GM12878 (cell line): ENCODE data around the gene CRYBB2. TPM values are rescaled to one million over a fixed set of nuclear protein-coding genes. Genes with fewer than 3 reads are reported as not detected.

Source experiments
- ATAC-seq: fragments of 200-7000 bp; cut with Tn5 transposase; 3 replicates; pipeline ENCODE4 v1.9.1; 2020; ENCODE audit warnings: mild to moderate bottlenecking, moderate library complexity
- BruUV-seq: library from RNA; stranded (reverse); fragments of 400-500 nt; replicated peaks from 2 replicates; lab custom pipeline; 2021; lab: Mats Ljungman, UMichigan
- CTCF ChIA-PET: fragments of 300-600 bp; sonication (Branson Sonifier 250); formaldehyde crosslinking; extraction: SDS; loops from one replicate; lab custom pipeline; 2021; ENCODE audit warnings: inconsistent platforms; lab: Yijun Ruan, JAX
- POLR2A ChIA-PET: fragments of 350-600 bp; formaldehyde crosslinking; extraction: SDS; loops from one replicate; lab custom pipeline; 2021; ENCODE audit warnings: inconsistent platforms; lab: Charles Lee
- RAD21 ChIA-PET: fragments of 300-600 bp; sonication (Branson Sonifier 250); formaldehyde crosslinking; loops from one replicate; lab custom pipeline; 2023; ENCODE audit warnings: antibody characterized with exemption; ENCODE audit not compliant: unreplicated experiment; lab: Charles Lee
- SMC1A ChIA-PET: fragments of 300-600 bp; sonication (Branson Sonifier 250); formaldehyde crosslinking; loops from one replicate; lab custom pipeline; 2023; ENCODE audit not compliant: unreplicated experiment, uncharacterized antibody; lab: Charles Lee
- DNase-seq: peaks from one replicate; pipeline ENCODE4 v3.0.0-alpha.2; 2011; ENCODE audit warnings: low read depth, low spot score
- FAIRE-seq: peaks from 3 replicates; lab custom pipeline; 2011; peaks lifted over from hg19 to GRCh38; lab: Jason Lieb, UNC
- H2AFZ ChIP-seq: 2 replicates; pipeline ENCODE4 v1.6.0; 2011; ENCODE audit warnings: low read depth, low read length, control low read depth; ENCODE audit not compliant: control insufficient read depth
- H3K27ac ChIP-seq: 2 replicates; pipeline ENCODE4 v1.5.1; 2011; ENCODE audit warnings: control low read depth; ENCODE audit not compliant: control insufficient read depth, insufficient read depth
- H3K27me3 ChIP-seq, 2 experiments: replicated peaks in 1 of 2; 2 replicates each; pipeline versions ENCODE4 v1.6.0 to v1.6.1; 2011; ENCODE audit warnings: low read length in 1 of 2; ENCODE audit not compliant: control insufficient read depth in 2 of 2, insufficient read depth in 2 of 2
- H3K36me3 ChIP-seq, 2 experiments: 2 replicates each; pipeline ENCODE4 v1.5.1; 2011; ENCODE audit warnings: low read length in 1 of 2; ENCODE audit not compliant: control insufficient read depth in 2 of 2, insufficient read depth in 2 of 2
- H3K4me1 ChIP-seq: 2 replicates; pipeline ENCODE4 v1.6.1; 2011; ENCODE audit warnings: mild to moderate bottlenecking, low read length, moderate library complexity, mixed read lengths; ENCODE audit not compliant: control insufficient read depth, insufficient read depth
- H3K4me2 ChIP-seq: 2 replicates; pipeline ENCODE4 v1.6.0; 2011; ENCODE audit warnings: control low read depth; ENCODE audit not compliant: control insufficient read depth, insufficient read depth
- H3K4me3 ChIP-seq: fragments of 200-600 bp; sonication (generic); 2 replicates; pipeline ENCODE4 v1.5.1; 2016
- H3K79me2 ChIP-seq: 2 replicates; pipeline ENCODE4 v1.6.0; 2011; ENCODE audit warnings: low read length; ENCODE audit not compliant: control insufficient read depth, insufficient read depth
- H3K9ac ChIP-seq: 2 replicates; pipeline ENCODE4 v1.8.0; 2011; ENCODE audit warnings: low read length, control low read depth, mixed read lengths; ENCODE audit not compliant: control insufficient read depth, insufficient read depth
- H3K9me3 ChIP-seq: replicated peaks from 3 replicates; pipeline ENCODE4 v1.5.1; 2011; ENCODE audit warnings: mild to moderate bottlenecking, low read length; ENCODE audit not compliant: control insufficient read depth, insufficient read depth
- H4K20me1 ChIP-seq: 2 replicates; pipeline ENCODE4 v1.6.0; 2011; ENCODE audit not compliant: control insufficient read depth, insufficient read depth
- MYC ChIP-seq: IDR thresholded peaks from 2 replicates; pipeline ENCODE4 v1.6.1; 2011; ENCODE audit warnings: mild to moderate bottlenecking, low read length, moderate library complexity, inconsistent platforms; ENCODE audit not compliant: insufficient read depth, insufficient replicate concordance, insufficient read length, severe bottlenecking
- POLR2AphosphoS2 ChIP-seq: IDR thresholded peaks from 2 replicates; pipeline ENCODE4 v1.6.1; 2011; ENCODE audit warnings: low read depth, mild to moderate bottlenecking, low read length, improper control_type of control experiment, moderate library complexity
- RAD21 ChIP-seq: IDR thresholded peaks from 2 replicates; pipeline ENCODE4 v1.6.1; 2011; ENCODE audit warnings: mild to moderate bottlenecking, low read depth, low read length, moderate library complexity; ENCODE audit not compliant: insufficient read depth
- RB1 ChIP-seq: fragments of 450-650 bp; formaldehyde crosslinking; IDR thresholded peaks from 2 replicates; pipeline ENCODE4 v1.6.1; 2017; ENCODE audit warnings: mild to moderate bottlenecking, borderline replicate concordance
- SP1 ChIP-seq: IDR thresholded peaks from one replicate; pipeline ENCODE4 v1.6.1; 2011; ENCODE audit warnings: low read depth, low read length
- YY1 ChIP-seq: IDR thresholded peaks from 2 replicates; pipeline ENCODE4 v1.6.1; 2011; ENCODE audit warnings: low read depth, mild to moderate bottlenecking, low read length
- WGBS: methylation state at CpG from one replicate; pipeline ENCODE4 v1.1.6; 2016; ENCODE audit warnings: low lambda C conversion rate; ENCODE audit not compliant: insufficient replicate concordance, insufficient coverage; ENCODE audit errors: missing lambda C conversion rate; 5-methylcytosine and 5-hydroxymethylcytosine counted together
- in situ Hi-C: fragments of 300-500 bp; cut with MboI; formaldehyde crosslinking; loops from 9 replicates; pipeline ENCODE4 v1.14.3; 2018; ENCODE audit warnings: mixed read lengths
- intact Hi-C: fragments of 100-400 bp; cut with micrococcal nuclease; formaldehyde crosslinking; loops from one replicate; pipeline ENCODE4 v1.14.2; 2022; ENCODE audit not compliant: unreplicated experiment
- polyA plus RNA-seq, 11 experiments: library from polyadenylated mRNA; depleted of rRNA in 4 of 11; unstranded in 6 of 11; stranded (reverse) in 5 of 11; fragments of >200 nt; fragmentation: Nextera tagmentation in 4 of 11; fragmentation: Illumina TruSeq in 1 of 11; extraction: Ambion mirVana in 4 of 11; extraction: Trizol in 1 of 11; gene quantifications; 1 replicate in 1 of 11; 2 replicates in 10 of 11; pipeline versions ENCODE4 v1.2.1 to v1.2.3, GENCODE V29; 2011 to 2016; ENCODE audit warnings: inconsistent platforms in 2 of 11, missing spikeins in 2 of 11, low read depth in 1 of 11
- total RNA-seq, 4 experiments: library from RNA; depleted of rRNA in 3 of 4; stranded (reverse); fragments of >200 nt in 3 of 4; fragmentation: Illumina TruSeq in 1 of 4; extraction: Trizol in 1 of 4; gene quantifications; 2 replicates each; pipeline versions ENCODE4 v1.2.1 to v1.2.3, GENCODE V29; 2013 to 2021
- TF ChIP-seq, protein P1 (sequence below): IDR thresholded peaks from 2 replicates; pipeline ENCODE4 v1.6.1; 2012; ENCODE audit warnings: low read length, inconsistent platforms
- TF ChIP-seq, protein P2 (sequence below): fragments of 450-650 bp; IDR thresholded peaks from 2 replicates; pipeline ENCODE4 v1.6.1; 2014; ENCODE audit warnings: mild to moderate bottlenecking
- TF ChIP-seq, protein P3 (sequence below): fragments of 450-650 bp; IDR thresholded peaks from 2 replicates; pipeline ENCODE4 v1.6.1; 2017; ENCODE audit warnings: mild to moderate bottlenecking, moderate library complexity
- TF ChIP-seq, protein P4 (sequence below): fragments of 450-650 bp; IDR thresholded peaks from 2 replicates; pipeline ENCODE4 v1.6.1; 2016; ENCODE audit warnings: mild to moderate bottlenecking

Gene CRYBB2
- total and polyA plus RNA-seq, 10 of the 15 experiments (the other 5 are each of a cell fraction or from before 2014, with no cell fraction given): not detected

DNA sequence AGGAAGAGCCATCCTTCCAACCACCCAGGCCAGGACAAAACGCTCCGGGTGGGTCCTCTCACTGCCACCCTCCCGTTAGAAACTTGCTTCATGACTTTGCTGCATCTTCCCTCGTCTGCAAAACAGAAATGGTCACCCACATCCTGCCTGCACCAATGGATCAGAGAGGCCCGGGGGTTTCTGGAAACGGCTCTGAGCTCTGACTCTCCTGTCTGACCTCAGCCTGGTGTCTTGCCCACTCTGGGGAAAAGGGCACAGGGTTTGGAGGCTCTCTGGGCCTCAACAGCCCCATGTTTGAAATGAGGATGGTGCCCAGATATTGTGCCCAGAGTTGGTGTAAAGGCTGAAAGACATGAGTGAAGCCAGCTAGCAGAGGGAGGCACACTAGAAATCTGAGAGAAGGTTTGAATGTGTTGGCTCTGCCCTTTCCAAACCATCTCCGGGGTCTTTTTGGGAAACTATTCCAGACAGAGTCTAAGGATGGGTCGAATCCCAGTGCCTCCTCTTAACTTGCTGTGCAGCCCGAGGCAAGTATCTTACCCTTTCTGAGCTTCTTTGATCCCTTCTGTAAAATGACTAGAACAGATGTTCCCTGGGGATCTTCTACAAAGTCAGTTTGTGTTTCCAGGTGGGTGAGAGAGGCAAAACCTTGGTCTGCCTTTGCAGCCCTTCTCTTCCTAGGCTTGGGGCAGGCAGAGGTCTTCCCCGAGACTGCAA lies 17.7 kb upstream of the CRYBB2 start:
- in situ Hi-C loops: no loop called here
- H3K27ac ChIP-seq: no peak overlapping the region
- H4K20me1 ChIP-seq: no peaks in the 10 kb centered on the region
- H2AFZ ChIP-seq: no peak overlapping the region
- 4% methylated on average over 10 of the region's 10 CpGs for WGBS
- ATAC-seq (no peak), FAIRE-seq (no peak), DNase-seq (no peak)
- no peaks in the 10 kb centered on the region for H3K79me2 ChIP-seq
- no peaks in the 10 kb centered on the region for H3K9me3 ChIP-seq
- H3K4me2 ChIP-seq: no peak overlapping the region
- H3K36me3 ChIP-seq: no peaks in the 10 kb centered on the region
- RAD21 ChIA-PET: interaction anchor here (0.5 to 2.0 kb wide), 3 partner anchors 112 to 131 kb away, joined by 3 to 7 read pairs (median 6); no protein-coding TSS in a partner anchor
- H3K27me3 ChIP-seq: no peaks in the 10 kb centered on the region; a peak in 1 of 4 replicates
- no TSS peak for BruUV-seq
- SMC1A ChIA-PET: interaction anchor here (0.6 to 2.4 kb wide), 5 partner anchors 91 to 128 kb away, joined by 3 to 8 read pairs (median 4); no protein-coding TSS in a partner anchor
- CTCF ChIA-PET: interaction anchor here (0.5 to 2.9 kb wide), 28 partner anchors 9 to 585 kb away, joined by 3 to 21 read pairs (median 4); no protein-coding TSS in a partner anchor
- POLR2A ChIA-PET: no interaction called here
- no peak overlapping the region for H3K9ac ChIP-seq
- H3K4me3 ChIP-seq: no peak overlapping the region
- no peaks in the 10 kb centered on the region for H3K4me1 ChIP-seq
- intact Hi-C loops: loop anchor here (1.0 kb wide), 1 partner anchor 132 kb away; no protein-coding TSS in a partner anchor
- TF ChIP-seq, protein P1, sequence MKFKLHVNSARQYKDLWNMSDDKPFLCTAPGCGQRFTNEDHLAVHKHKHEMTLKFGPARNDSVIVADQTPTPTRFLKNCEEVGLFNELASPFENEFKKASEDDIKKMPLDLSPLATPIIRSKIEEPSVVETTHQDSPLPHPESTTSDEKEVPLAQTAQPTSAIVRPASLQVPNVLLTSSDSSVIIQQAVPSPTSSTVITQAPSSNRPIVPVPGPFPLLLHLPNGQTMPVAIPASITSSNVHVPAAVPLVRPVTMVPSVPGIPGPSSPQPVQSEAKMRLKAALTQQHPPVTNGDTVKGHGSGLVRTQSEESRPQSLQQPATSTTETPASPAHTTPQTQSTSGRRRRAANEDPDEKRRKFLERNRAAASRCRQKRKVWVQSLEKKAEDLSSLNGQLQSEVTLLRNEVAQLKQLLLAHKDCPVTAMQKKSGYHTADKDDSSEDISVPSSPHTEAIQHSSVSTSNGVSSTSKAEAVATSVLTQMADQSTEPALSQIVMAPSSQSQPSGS: no peak
- no peak for TF ChIP-seq YY1
- TF ChIP-seq RB1: no peak
- TF ChIP-seq RAD21: no peak
- TF ChIP-seq, protein P2, sequence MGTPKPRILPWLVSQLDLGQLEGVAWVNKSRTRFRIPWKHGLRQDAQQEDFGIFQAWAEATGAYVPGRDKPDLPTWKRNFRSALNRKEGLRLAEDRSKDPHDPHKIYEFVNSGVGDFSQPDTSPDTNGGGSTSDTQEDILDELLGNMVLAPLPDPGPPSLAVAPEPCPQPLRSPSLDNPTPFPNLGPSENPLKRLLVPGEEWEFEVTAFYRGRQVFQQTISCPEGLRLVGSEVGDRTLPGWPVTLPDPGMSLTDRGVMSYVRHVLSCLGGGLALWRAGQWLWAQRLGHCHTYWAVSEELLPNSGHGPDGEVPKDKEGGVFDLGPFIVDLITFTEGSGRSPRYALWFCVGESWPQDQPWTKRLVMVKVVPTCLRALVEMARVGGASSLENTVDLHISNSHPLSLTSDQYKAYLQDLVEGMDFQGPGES: no peak
- TF ChIP-seq SP1: no peak
- TF ChIP-seq, protein P3, sequence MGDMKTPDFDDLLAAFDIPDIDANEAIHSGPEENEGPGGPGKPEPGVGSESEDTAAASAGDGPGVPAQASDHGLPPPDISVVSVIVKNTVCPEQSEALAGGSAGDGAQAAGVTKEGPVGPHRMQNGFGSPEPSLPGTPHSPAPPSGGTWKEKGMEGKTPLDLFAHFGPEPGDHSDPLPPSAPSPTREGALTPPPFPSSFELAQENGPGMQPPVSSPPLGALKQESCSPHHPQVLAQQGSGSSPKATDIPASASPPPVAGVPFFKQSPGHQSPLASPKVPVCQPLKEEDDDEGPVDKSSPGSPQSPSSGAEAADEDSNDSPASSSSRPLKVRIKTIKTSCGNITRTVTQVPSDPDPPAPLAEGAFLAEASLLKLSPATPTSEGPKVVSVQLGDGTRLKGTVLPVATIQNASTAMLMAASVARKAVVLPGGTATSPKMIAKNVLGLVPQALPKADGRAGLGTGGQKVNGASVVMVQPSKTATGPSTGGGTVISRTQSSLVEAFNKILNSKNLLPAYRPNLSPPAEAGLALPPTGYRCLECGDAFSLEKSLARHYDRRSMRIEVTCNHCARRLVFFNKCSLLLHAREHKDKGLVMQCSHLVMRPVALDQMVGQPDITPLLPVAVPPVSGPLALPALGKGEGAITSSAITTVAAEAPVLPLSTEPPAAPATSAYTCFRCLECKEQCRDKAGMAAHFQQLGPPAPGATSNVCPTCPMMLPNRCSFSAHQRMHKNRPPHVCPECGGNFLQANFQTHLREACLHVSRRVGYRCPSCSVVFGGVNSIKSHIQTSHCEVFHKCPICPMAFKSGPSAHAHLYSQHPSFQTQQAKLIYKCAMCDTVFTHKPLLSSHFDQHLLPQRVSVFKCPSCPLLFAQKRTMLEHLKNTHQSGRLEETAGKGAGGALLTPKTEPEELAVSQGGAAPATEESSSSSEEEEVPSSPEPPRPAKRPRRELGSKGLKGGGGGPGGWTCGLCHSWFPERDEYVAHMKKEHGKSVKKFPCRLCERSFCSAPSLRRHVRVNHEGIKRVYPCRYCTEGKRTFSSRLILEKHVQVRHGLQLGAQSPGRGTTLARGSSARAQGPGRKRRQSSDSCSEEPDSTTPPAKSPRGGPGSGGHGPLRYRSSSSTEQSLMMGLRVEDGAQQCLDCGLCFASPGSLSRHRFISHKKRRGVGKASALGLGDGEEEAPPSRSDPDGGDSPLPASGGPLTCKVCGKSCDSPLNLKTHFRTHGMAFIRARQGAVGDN: no peak
- TF ChIP-seq, protein P4, sequence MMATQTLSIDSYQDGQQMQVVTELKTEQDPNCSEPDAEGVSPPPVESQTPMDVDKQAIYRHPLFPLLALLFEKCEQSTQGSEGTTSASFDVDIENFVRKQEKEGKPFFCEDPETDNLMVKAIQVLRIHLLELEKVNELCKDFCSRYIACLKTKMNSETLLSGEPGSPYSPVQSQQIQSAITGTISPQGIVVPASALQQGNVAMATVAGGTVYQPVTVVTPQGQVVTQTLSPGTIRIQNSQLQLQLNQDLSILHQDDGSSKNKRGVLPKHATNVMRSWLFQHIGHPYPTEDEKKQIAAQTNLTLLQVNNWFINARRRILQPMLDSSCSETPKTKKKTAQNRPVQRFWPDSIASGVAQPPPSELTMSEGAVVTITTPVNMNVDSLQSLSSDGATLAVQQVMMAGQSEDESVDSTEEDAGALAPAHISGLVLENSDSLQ: no peak
- TF ChIP-seq POLR2AphosphoS2: no peak
- no peak for TF ChIP-seq MYC
